Measurements from ENCODE around the gene SPINT1. TPM values are rescaled to one million over a fixed set of nuclear protein-coding genes. Genes with fewer than 3 reads are reported as not detected.

SPINT1 gene
- total and polyA plus RNA-seq, 8 donors = 39.3 to 123 (median 51.1) TPM

GRCh38 chr15:40819048-40819447 lies 24.8 kb upstream of the SPINT1 start:
- FAIRE-seq (no peak), ATAC-seq (no peak), DNase-seq (no peak)
- intact Hi-C loops (cut with DNase I) = no loop called here
- no peak overlapping the region for H3K27ac ChIP-seq
- no peak for TF ChIP-seq CTCF (IDR thresholded peaks at IDR 0.05)
- H3K4me1 ChIP-seq = no peaks in the 10 kb centered on the region
- peaks cover 0 to 1% (median 0%) of the 10 kb centered on the region in 3 donors for H3K36me3 ChIP-seq
- WGBS, 2 donors = 49 to 53% methylated on average over 7 of the region's 7 CpGs
- H3K9me3 ChIP-seq = no peaks in the 10 kb centered on the region
- H3K4me3 ChIP-seq = no peak overlapping the region
- no peaks in the 10 kb centered on the region for H3K27me3 ChIP-seq

GRCh38 chr15:40821195-40821594 lies 22.7 kb upstream of the SPINT1 start:
- H3K4me3 ChIP-seq = no peak overlapping the region
- intact Hi-C loops (cut with DNase I) = no loop called here
- no peak for DNase-seq
- H3K27me3 ChIP-seq = no peaks in the 10 kb centered on the region
- ATAC-seq = no peak
- no peaks in the 10 kb centered on the region for H3K36me3 ChIP-seq
- H3K27ac ChIP-seq = no peak overlapping the region
- 94 to 96% methylated on average over 2 of the region's 2 CpGs for WGBS, 2 donors
- peaks cover 0 to 4% (median 0%) of the 10 kb centered on the region in 3 donors for H3K4me1 ChIP-seq
- FAIRE-seq = no peak
- TF ChIP-seq CTCF (IDR thresholded peaks at IDR 0.05) = no peak
- no peaks in the 10 kb centered on the region for H3K9me3 ChIP-seq

GRCh38 chr15:40823572-40824343 lies 20.1 kb upstream of the SPINT1 start:
- FAIRE-seq = no peak
- no peak for DNase-seq

GRCh38 chr15:40825661-40826422 lies 18.0 kb upstream of the SPINT1 start:
- ATAC-seq = peak; percentile 82 to 95 (median 87)
- TF ChIP-seq CTCF (IDR thresholded peaks at IDR 0.05) = no peak
- DNase-seq = peak in 4 of 6 donors; percentile 34 to 54 (median 50)
- FAIRE-seq = no peak
- intact Hi-C loops (cut with DNase I) = no loop called here
- Histone ChIP-seq H3K27me3 (no peaks in the 10 kb centered on the region), H3K9me3 (no peaks in the 10 kb centered on the region), H3K27ac (peak overlapping the region in 2 of 4 donors; percentile 53 to 67), H3K4me3 (no peak overlapping the region), H3K36me3 (no peaks in the 10 kb centered on the region), H3K4me1 (peaks cover 0 to 7% (median 0%) of the 10 kb centered on the region in 3 donors)
- 42 to 58% methylated on average over 5 of the region's 5 CpGs for whole genome bisulfite sequencing, 2 donors

More at GRCh38 chr15:40823572-40824343, 20.1 kb upstream of the SPINT1 start:
- no peaks in the 10 kb centered on the region for H3K36me3 ChIP-seq
- ATAC-seq = no peak
- H3K9me3 ChIP-seq = no peaks in the 10 kb centered on the region
- no peak overlapping the region for H3K4me3 ChIP-seq
- peaks cover 0 to 7% (median 0%) of the 10 kb centered on the region in 3 donors for H3K4me1 ChIP-seq
- WGBS, 2 donors = 81 to 83% methylated on average over 1 of the region's 1 CpG
- H3K27ac ChIP-seq = no peak overlapping the region
- no peak for TF ChIP-seq CTCF (IDR thresholded peaks at IDR 0.05)
- H3K27me3 ChIP-seq = no peaks in the 10 kb centered on the region
- intact Hi-C loops (cut with DNase I) = no loop called here

Measured in pancreas (tissue), 10 donors.